Smooth muscle cell of the brain vasculature (primary cell): ENCODE measurements around the gene GRIN3B.

Experiments used
- DNase-seq: peaks from one replicate; pipeline ENCODE4 v3.0.0-alpha.2; 2012; ENCODE audit warnings: low read depth, low spot score

Gene GRIN3B

GRCh38 chr19:964761-965694 is 35.2 kb upstream of the GRIN3B start:
- no peak for DNase-seq

GRCh38 chr19:966485-967088 is 33.6 kb upstream of the GRIN3B start:
- no peak for DNase-seq

- no peak for DNase-seq
Measured at GRCh38 chr19:970695-971094, 29.5 kb upstream of the GRIN3B start.

GRCh38 chr19:971795-972194 is 28.4 kb upstream of the GRIN3B start:
- DNase-seq, result no peak

GRCh38 chr19:972281-972680 is 27.9 kb upstream of the GRIN3B start:
- no peak for DNase-seq

GRCh38 chr19:973726-974563 is 26.3 kb upstream of the GRIN3B start:
- DNase-seq, result no peak

- no peak for DNase-seq
Measured at GRCh38 chr19:974564-975257, 25.5 kb upstream of the GRIN3B start.

- no peak for DNase-seq
Measured at GRCh38 chr19:976476-976875, 23.7 kb upstream of the GRIN3B start.

GRCh38 chr19:977058-977464 is 23.2 kb upstream of the GRIN3B start:
- DNase-seq, result no peak

- DNase-seq, result no peak
Measured at GRCh38 chr19:979318-979741, 20.9 kb upstream of the GRIN3B start.

GRCh38 chr19:980133-980998 is 19.9 kb upstream of the GRIN3B start:
- no peak for DNase-seq

- DNase-seq, result no peak
Measured at GRCh38 chr19:982567-983170, 17.6 kb upstream of the GRIN3B start.

- DNase-seq, result peak; percentile 69
Measured at GRCh38 chr19:984165-984967, 15.9 kb upstream of the GRIN3B start, which contains the start of gene WDR18. WDR18 (plus strand) TSS chr19:984345; CDS start chr19:984354, 9 bp downstream.

- DNase-seq, result no peak
Measured at GRCh38 chr19:986083-986482, 14.1 kb upstream of the GRIN3B start.

GRCh38 chr19:988081-988480 is 12.1 kb upstream of the GRIN3B start:
- DNase-seq, result no peak

GRCh38 chr19:988510-988909 is 11.7 kb upstream of the GRIN3B start:
- DNase-seq, result no peak

- DNase-seq, result no peak
Measured at GRCh38 chr19:989381-990081, 10.7 kb upstream of the GRIN3B start.

GRCh38 chr19:990119-990571 is 10.1 kb upstream of the GRIN3B start:
- no peak for DNase-seq
